Lower leg skin (tissue), 3 donors: ENCODE data around the gene DUSP6.

ENCODE experiments used
- CTCF ChIP-seq, 3 donors: fragments of 450-650 bp; IDR thresholded peaks; one replicate each; pipeline ENCODE4 v1.5.1; 2016; ENCODE audit warnings: antibody characterized with exemption in 3 of 3, mild to moderate bottlenecking in 3 of 3, moderate library complexity in 2 of 3
- POLR2A ChIP-seq, 2 donors: fragments of 450-650 bp; IDR thresholded peaks; one replicate each; pipeline ENCODE4 v1.6.1; 2016 to 2017; ENCODE audit warnings: antibody characterized with exemption in 2 of 2, mild to moderate bottlenecking in 1 of 2, moderate library complexity in 1 of 2

- TF ChIP-seq CTCF (IDR thresholded peaks at IDR 0.05), result no peak
- TF ChIP-seq POLR2A (IDR thresholded peaks at IDR 0.05), result no peak
Observed at GRCh38 chr12:89382328-89382727, 30.0 kb upstream of the DUSP6 start.
